Measurements from ENCODE around the gene TCOF1. TPM values are rescaled to one million over a fixed set of nuclear protein-coding genes. Genes with fewer than 3 reads are reported as not detected.

The TCOF1 gene
- total RNA-seq, 2 donors from 2014 or later, result 17.5 to 18.1 TPM

DNA sequence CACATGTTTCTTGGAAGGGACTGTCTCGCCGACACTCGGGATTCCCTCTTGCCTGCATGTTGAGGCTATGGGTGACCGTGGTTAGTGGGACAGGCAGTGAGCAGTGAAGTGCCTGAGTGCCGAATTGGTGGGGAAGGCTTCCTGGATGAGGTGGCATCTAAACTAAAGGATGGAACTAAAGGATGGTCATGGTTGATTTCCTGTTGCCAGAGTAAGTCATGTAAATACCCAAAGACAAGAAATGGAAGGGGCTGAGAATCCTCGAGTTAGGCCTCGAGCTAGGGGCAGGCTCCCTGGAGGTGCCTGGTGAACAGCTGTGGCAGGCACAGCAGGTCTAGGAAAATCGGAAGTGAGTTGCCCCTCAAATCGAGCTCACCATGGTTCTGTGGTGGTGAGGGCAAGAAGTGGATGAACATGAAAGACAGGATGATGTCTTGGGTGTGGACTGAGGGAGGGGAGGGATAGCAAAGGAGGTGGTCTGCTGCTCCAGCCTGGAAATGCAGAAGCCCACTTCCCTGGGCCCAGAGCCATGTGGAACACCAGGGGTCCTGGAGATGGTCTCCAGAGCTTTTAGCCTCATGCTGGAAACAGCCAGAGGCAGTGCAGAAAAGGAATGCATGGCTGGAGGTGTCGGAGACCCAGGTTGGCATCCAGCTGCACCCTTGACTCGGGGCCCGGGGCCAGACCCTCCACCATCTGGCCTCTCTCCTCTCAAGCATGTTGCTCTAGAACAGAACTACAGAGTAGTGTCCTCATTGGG is 43.0 kb downstream of the TCOF1 start:
- H3K4me1 ChIP-seq, result peaks cover 0 to 16% of the 10 kb centered on the region in 2 donors
- H3K27me3 ChIP-seq, result no peaks in the 10 kb centered on the region
- peaks cover 52% of the 10 kb centered on the region for H3K36me3 ChIP-seq
- TF ChIP-seq CTCF (IDR thresholded peaks at IDR 0.05), result no peak
- no peak overlapping the region for H3K4me3 ChIP-seq
- no peak overlapping the region for H3K27ac ChIP-seq
- H3K9me3 ChIP-seq, result no peaks in the 10 kb centered on the region
- DNase-seq (ENCODE audit: low spot score), result no peak

DNA sequence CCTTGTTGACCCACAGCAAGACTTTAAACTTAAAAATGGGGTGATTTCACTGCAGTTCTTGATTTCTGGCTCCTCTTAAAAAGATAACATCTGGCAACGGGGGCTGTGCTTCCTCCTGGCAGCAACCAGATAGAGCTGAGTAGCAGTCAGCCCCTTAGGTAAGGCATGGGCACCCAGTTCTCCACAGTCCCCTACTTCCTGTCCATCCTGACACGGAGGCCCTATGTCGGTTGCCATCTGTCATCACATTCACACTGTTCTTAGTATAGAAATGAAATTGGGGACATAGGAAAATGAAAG is 43.5 kb downstream of the TCOF1 start:
- H3K4me3 ChIP-seq, result no peak overlapping the region
- no peak for TF ChIP-seq CTCF (IDR thresholded peaks at IDR 0.05)
- DNase-seq (ENCODE audit: low spot score), result no peak
- peaks cover 0 to 16% of the 10 kb centered on the region in 2 donors for H3K4me1 ChIP-seq
- no peaks in the 10 kb centered on the region for H3K9me3 ChIP-seq
- no peaks in the 10 kb centered on the region for H3K27me3 ChIP-seq
- H3K36me3 ChIP-seq, result peaks cover 47% of the 10 kb centered on the region
- H3K27ac ChIP-seq, result no peak overlapping the region

DNA sequence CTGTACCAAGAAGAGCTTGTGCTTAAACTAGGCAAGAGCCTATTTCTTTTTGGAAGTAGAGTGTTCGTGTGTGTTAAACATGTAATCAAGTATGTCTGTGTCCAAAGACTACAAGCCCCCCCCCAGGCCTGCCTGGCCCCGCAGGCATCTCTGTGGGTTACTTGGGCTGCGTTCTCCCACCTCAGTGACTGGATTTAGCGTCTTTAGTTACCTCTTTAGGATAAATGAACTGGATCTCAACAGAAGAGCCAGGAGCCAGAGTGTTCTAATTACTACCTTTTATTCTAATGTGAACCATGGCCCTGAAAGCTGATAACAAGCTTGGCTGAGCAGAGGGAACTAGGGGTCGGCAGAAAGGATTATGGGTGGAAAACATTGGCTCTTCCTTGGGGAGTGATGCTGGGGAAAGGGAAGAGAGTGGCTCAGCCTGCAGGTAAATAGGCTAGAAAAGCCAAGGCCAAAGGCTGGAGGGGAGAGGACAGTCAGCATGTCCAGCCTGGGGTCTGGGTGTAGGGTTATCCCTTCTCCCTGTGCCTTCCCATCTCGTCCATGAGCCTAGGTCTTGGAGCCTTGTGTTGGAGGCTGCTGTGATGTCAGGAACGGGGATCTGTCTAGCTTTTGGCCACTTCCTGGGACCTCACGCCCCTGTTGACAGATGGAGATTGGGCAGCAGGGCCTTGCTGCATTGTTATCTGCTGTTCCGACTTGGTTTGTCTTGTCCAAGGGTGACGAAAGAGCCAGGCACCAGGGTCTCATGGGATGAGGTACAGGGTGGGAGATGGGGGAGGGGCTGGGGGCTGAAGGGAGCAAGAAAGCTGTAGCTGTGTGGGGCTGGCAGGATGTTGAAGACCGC is 44.1 kb downstream of the TCOF1 start:
- Histone ChIP-seq H3K36me3 (peaks cover 42% of the 10 kb centered on the region), H3K9me3 (no peaks in the 10 kb centered on the region), H3K27me3 (no peaks in the 10 kb centered on the region), H3K4me1 (peaks cover 0 to 16% of the 10 kb centered on the region in 2 donors), H3K4me3 (no peak overlapping the region), H3K27ac (no peak overlapping the region)
- no peak for DNase-seq (ENCODE audit: low spot score)
- TF ChIP-seq CTCF (IDR thresholded peaks at IDR 0.05), result no peak

DNA sequence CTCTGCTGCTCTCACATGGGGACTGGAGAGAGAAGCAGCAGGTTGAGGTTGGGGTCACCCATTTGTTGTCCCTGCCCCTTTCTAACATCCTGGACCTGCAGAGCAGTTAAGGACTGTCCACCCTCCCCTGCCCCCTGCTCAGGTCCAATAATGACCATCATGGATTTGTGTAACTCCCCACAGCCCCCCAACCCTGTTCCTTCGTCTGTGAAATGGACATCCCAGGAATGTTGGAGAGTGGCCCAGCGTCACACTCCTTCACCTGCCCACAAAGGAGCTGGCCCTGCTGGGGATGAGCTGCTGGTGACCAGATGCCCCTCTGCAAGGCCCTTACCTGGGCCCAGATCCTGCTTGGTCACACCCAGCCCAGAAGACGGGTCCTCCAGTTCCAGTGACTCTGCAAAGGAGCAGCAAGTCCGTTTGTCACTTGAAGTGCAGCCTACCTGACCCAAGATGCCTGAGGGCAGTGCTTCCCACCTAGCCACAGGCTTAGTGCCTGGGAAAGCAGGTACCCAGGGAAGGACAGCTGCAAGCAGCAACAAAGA is 44.8 kb downstream of the TCOF1 start:
- H3K27ac ChIP-seq, result no peak overlapping the region
- no peak overlapping the region for H3K4me3 ChIP-seq
- H3K36me3 ChIP-seq, result peaks cover 38% of the 10 kb centered on the region
- peaks cover 0 to 16% of the 10 kb centered on the region in 2 donors for H3K4me1 ChIP-seq
- no peak for DNase-seq (ENCODE audit: low spot score)
- no peaks in the 10 kb centered on the region for H3K9me3 ChIP-seq
- no peaks in the 10 kb centered on the region for H3K27me3 ChIP-seq
- no peak for TF ChIP-seq CTCF (IDR thresholded peaks at IDR 0.05)

DNA sequence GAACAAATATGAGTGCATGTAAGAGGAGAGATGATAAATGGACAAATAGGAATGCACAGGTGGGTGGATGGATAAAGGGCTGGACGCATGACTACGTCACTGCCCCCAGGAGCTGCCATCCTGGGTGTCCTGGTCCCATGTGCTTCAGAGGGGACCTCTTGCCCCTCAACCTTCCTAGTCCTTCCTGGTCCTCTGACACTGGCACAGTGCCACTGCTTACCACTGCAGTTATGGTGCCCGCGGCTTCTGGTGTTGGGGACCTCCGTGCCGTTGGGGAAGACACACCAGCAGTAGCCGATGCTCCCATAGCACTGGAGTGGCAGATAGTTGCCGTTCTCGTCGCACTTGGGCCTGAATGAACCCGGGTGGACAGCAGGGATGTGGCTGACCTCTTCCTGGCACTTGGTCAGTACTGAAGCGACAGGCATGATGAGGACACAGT is 45.4 kb downstream of the TCOF1 start:
- Histone ChIP-seq H3K27ac (no peak overlapping the region), H3K27me3 (no peaks in the 10 kb centered on the region), H3K4me1 (peaks cover 0 to 16% of the 10 kb centered on the region in 2 donors), H3K4me3 (no peak overlapping the region), H3K9me3 (no peaks in the 10 kb centered on the region), H3K36me3 (peaks cover 32% of the 10 kb centered on the region)
- no peak for TF ChIP-seq CTCF (IDR thresholded peaks at IDR 0.05)
- DNase-seq (ENCODE audit: low spot score), result no peak

All from right atrium auricular region (tissue), 2 donors.